NOMO-1 treated with DMSO at 0.1 percent for 48 hours (cell line): ENCODE measurements around the gene CORO2B.

Source experiments
- DNase-seq: peaks from one replicate; lab custom pipeline; 2025; ENCODE audit not compliant: unreplicated experiment; lab: John Stamatoyannopoulos, UW

CORO2B gene

DNA sequence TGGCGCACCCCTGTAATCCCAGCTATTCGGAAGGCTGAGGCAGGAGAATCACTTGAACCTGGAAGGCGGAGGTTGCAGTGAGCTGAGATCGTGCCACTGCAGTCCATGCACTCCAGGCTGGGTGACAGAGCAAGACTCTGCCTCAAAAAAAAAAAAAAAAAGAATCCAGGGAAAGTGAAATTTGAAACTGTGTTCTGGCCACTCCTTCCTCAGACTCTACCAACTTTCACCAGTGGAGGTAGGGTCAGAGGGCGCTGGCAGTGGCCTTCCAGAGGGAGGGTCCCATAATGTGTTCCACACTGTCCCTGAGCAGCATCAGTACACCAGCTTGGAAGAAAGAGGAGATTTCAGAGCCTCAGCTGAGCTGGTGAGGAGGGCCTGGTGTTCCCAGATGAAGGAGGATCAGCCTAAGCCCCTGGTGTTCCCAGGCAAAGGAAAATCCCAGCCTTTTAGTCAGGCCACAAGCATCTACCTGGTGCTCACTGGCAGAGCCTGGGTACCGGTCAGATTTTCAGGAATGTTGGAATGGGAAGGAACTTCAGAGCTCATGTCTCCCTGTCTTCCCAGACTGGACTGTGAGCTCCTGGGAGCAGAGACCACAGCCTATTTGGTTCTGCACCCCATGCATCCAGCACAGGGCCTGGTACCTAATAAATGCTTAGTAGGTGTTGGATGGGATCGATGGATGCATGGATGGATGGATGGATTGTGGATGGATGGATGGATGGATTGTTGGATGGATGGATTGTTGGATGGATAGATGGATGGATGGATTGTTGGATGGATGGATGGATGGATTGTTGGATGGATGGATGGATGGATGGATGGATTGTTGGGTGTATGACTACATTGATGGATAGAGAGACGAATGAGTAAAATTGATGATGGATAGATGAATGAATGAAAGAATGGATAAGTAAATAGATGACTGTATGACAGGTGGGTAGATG, 117.9 kb downstream of the CORO2B start:
- no peak for DNase-seq

DNA sequence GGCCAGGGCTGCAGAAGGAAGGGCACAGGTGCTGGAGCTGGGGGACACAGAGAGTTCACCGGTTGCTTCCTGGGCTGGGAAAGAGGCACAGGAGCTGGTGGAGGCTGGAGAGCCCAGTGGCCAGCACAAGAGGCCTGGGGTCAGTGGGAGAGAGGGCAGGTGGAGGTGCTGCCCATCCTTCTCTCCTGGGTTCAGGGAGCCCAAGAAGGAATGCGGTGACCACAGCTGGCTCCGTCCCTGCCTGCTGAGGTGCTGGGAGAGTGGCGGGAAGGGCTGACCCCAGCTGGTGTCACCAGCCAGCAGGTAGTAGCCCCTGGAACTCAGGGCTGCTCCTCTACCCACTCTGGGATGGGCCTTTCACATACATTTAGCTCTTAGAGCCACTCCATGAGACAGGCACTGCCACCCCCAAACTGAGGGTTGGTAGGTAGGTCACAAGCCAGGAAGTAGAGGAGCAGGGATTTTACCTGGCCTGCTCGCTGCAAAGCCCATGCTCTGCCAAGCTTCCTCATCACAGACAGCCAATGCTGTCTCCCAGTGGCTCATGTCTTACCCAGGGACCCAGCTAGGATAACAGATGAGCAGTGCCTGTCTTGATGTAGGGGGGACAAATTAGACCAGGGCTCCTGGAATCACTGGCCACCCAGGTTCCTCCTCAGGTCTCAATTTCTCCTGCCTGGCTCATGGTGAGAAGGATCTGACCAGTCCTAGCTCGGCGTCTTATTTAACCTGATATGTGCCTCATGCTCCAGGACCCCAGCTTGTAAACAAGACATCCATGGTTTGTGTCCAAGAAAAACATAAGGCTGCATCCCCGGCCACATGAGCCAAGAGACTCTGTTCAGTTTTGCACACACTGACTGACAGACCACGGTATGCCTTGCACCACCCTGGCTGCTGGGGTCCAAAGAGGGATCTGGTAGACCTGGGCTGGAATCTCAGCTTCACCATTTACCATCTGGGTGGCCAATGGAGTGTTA, 119.2 kb downstream of the CORO2B start:
- DNase-seq, result no peak

- DNase-seq, result no peak
These were observed 119.9 kb downstream of the CORO2B start for GRCh38 chr15:68698708-68699107.

- DNase-seq, result no peak
These were observed 120.5 kb downstream of the CORO2B start for GRCh38 chr15:68699124-68699880.

GRCh38 chr15:68699881-68700454, 121.2 kb downstream of the CORO2B start:
- no peak for DNase-seq

DNA sequence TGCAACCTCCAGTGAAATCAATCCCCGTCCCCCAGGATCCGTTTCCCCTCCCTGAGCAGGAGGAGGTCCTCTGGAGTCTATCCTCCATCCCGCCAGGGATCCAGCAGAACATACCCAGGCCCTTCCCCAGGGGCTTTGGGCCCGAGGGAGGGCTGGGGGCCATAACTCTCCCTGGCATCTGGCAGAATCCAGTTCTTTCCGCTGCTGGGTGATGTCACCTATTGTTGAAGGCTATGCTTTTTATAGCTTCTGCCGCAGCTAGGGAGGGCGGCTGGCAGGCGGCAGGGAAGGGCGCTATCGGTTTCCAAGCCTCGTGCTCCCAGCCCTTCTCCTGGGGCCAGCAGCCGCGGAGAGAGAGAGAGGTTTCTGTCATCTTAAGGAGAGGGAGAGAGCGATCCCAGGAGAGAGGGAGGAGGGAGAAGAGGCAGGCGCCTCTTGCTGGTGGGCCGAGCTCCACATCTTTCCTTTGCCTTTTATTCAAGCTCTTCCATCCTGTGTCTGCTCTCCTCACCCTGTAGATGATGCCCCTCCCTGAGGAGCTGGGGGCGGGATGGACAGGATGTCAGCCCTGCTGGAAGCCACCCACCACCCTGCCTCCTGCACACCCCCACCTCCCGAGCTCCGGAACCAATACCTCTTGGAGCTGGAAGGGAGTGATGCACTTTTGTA, 121.8 kb downstream of the CORO2B start:
- DNase-seq, result no peak

DNA sequence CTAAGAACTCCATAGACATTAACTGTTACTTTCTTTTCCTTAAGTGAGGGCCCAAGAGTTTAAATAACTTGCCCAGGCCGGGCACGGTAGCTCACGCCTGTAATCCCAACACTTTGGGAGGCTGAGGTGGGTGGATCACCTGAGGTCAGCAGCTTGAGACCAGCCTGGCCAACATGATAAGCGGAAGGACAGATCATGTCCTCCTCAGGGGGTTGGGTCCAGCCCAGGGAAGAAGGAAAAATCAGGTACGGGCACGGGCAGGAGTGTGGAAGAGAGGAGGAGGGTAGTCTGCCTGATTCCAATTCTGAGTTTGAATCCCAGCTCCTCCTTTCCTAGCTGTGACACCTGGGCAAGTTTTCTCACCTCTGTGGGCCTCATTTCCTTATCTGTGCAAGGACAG, 123.1 kb downstream of the CORO2B start:
- DNase-seq, result no peak

DNA sequence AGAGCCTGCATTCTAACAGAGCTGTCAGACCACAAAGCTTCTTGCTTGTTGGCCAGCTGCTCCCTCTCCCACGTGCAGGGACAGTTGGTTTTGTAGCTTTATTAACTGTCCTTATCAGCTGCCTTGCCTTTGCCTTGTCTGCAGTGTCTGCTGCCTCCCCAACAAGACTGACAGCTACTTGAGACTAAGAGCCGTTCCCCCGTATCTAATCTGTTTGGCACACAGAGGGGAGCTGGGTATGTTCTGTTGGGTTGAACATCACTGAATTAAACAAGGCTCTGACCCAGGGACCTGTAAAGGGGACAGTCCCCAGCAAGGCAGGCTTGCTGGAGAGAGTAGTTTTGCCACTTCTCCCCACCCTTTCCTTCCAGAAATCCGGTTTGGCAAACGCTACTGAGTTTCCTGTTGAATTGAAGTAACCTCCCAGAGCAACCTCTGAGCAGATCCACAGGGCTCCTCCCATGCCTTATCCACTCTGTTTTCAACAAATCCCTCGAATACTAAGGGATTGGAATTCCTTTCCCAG, 125.8 kb downstream of the CORO2B start:
- no peak for DNase-seq

DNA sequence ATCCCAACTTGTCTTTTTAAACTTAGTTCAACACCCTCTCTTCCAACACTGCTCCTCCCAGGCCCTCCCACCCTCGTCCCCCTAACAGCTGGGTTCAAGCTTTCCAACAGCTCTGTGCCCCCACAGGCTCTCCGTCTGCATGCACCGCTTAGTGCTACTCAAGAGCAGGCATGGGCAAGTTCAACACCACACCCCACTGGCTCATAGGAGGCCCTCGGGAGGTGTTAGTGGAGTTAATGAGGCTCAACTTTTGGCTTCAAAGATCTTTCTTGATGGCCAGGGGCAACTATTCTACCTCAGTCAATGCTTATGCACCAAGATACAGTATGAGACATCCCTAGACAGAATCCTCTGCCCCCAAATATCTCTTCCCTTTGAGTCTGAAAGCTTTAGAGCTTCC, 127.5 kb downstream of the CORO2B start:
- no peak for DNase-seq

GRCh38 chr15:68706931-68707330, 128.1 kb downstream of the CORO2B start:
- no peak for DNase-seq

DNA sequence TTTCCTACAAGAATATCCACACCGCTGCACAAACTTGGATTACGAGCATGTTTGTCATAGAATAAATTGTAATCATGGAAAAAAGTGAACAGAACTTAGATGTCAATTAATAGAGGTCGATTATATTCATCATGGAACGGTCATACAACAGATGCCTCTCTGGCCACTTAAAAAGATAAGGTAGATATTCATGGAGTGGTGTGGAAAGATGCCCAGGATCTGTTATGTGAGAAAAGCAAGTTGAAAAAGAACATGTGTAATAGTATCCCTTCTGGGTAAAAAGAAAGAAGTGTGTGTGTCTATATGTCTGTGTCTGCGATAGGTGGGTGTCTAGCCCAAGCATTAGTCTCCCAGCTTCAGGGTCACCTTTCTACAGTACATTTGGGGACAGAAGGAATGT, 128.6 kb downstream of the CORO2B start:
- DNase-seq, result no peak

DNA sequence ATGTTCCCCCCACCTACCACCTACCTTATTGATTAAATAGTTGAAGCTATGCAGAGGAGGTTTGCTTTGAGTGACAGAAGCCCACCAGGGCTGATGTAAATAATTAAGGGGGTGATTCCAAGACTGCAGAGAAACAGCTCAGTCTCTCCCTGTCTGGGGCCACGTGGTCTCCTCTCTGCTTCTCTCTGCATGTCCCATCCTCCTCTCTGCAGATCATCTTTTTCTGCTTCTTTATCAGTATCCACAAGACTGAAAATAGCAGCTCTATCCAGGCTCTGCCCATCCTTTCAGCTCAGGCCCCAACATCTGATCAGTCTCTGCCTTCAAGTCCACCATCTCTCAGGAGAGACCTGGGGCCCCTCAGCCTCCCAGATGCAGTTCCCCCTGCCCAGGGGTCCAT, 131.1 kb downstream of the CORO2B start:
- no peak for DNase-seq

- DNase-seq, result no peak
These were observed 131.7 kb downstream of the CORO2B start for GRCh38 chr15:68710536-68710935.

DNA sequence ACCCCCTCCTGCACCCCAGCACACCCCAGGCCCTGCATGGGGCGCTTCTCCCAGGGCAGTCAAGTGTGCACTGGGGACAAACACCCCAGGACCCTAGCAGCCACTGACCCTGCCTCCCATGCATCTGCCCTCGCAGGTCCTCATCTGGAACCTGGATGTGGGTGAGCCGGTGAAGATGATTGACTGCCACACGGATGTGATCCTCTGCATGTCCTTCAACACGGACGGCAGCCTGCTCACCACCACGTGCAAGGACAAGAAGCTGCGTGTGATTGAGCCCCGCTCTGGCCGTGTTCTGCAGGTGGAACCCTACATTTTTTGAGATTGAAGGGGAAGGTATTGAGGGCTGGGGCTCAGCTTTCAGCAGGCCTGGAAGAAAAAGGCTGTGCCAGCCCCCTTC, 132.6 kb downstream of the CORO2B start:
- no peak for DNase-seq

DNA sequence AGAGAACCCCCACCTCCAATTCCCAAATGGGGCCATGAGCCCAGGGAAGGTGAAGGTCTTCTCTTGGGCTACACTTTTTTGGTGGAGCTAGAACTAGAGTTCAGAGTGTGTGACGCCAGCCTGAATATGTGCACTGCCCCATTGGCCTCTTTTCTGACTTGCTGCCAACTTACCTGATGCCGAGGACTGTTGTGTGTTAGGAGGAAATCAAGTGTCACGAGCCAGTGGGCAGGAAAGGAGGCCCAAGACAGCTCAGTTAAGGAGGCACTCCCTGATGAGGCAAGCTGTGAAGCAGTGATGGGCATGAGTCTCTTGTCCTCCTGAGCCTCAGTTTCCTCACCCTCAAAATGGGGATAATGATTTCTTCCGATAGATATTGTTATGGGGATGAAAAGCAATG, 134.1 kb downstream of the CORO2B start:
- no peak for DNase-seq

GRCh38 chr15:68713874-68714273, 135.1 kb downstream of the CORO2B start:
- DNase-seq, result no peak

- no peak for DNase-seq
These were observed 136.3 kb downstream of the CORO2B start for GRCh38 chr15:68715111-68715510.

GRCh38 chr15:68717951-68718350, 139.2 kb downstream of the CORO2B start:
- no peak for DNase-seq

DNA sequence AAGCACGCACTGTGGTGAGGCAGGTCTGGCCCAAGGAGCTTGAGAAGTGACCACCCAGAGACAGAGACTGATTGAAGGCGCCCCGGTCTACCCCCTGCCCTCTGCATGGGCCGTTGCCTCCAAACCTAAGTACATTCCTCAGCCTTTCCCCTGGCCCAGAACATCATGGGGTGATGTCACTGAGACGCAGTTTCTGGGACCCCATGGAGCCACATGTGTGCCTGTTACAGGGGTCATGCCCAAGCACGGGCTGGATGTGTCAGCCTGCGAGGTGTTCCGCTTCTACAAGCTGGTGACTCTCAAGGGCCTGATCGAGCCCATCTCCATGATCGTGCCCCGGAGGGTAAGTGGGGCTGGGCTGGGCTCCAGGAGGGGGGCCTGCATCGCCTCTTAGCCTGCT, 139.7 kb downstream of the CORO2B start:
- no peak for DNase-seq

DNA sequence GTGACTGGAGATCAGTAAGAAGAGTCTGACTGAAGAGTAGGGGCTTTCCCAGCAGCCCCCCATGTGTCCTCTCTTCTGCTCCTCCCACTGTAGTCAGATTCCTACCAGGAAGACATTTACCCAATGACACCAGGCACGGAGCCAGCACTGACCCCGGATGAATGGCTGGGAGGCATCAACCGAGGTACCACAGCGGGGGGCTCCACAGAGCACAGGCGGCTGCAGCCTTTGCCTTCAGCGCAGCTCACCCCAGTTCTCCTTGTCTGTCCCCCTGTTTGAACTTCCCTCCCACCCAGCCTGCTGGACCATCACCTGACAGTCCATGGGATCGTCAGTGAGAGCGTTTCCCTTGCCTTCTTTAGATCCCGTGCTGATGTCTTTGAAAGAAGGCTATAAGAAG, 140.3 kb downstream of the CORO2B start:
- DNase-seq, result no peak
